HL-60/S4 (cell line): ENCODE data around the gene CSF2.

Source experiments
- in situ Hi-C: fragments of 300-500 bp; cut with MboI; formaldehyde crosslinking; loops from 2 replicates; pipeline ENCODE4 v1.14.3; 2022; ENCODE audit warnings: low sequenced_read_pairs

The CSF2 gene

GRCh38 chr5:132086277-132086794 is 12.7 kb downstream of the CSF2 start:
- in situ Hi-C loops, result no loop called here

- in situ Hi-C loops, result no loop called here
Observed at GRCh38 chr5:132087176-132087575, 13.6 kb downstream of the CSF2 start.

DNA sequence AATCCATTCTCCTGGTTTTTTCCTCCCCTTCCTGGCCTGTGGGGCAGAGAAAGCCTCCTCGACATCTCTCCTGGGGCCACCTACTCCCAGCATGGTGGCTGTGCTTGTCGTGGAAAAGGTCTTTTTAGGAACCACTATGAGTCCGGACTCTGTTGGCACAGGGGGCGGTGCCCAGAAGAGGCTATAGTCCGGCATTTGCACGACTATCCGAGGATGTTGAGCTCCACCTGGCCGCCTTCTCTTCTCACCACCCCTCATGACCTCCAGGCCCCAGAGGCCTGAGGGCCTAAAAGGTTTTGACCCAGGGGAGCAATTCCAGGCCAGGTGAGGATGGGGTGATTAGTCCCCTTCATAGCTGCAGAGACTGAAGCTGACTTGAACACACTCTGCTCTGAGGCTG is 14.1 kb downstream of the CSF2 start:
- in situ Hi-C loops, result no loop called here

- in situ Hi-C loops, result no loop called here
Observed at GRCh38 chr5:132089363-132089762, 15.8 kb downstream of the CSF2 start.

DNA sequence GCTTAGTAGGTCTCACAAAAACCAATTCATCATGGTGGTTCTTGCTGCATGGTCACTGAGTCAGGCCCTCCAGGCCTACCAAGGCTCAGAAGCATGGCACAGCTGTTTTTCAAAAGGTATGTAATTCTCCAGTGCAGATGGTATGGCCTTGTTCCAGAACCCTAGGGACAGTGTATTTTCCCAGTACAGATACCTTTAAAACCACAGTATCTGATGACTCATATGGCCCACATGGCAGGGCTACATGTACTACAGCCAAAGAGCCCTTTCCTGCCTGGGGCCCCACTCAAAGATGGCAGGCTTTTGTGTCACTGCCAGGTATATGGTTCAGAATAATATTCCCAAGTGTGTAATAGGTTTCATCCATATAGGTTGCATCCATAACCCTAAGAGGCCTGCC is 16.5 kb downstream of the CSF2 start:
- in situ Hi-C loops, result no loop called here

GRCh38 chr5:132093271-132093670 is 19.7 kb downstream of the CSF2 start:
- in situ Hi-C loops, result no loop called here

DNA sequence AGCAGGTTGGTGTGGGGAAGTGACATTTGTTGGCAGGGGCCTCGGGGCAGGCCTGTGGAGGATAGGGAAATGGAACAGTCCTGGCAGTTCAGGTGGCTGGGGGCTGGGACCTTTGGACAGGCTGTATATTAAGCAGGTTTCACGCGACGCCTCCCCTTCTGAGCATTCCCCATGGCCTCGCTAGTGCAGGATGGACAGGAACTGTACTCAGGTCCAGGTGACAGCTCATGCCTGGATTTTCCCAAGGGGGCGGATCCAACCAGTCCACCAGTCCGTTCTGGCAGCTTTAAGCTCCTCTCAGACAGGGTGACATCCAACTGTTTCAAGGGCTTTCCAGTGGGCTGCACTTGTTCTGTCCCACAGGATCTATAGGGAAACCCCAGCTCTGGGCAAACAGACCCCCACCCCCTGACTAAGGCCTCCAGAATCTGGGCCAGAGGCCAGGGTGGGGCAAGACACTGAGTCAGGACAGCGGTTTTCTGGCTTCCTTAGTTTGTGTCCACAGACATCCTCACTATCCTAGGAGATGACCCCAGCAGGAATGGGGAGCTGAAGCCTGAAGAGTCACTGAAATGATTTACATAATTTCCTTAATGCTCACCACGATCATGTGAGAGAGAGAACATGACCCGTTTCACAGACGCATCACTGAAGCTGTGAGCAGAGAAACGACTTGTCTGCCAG is 20.9 kb downstream of the CSF2 start:
- in situ Hi-C loops, result no loop called here

- in situ Hi-C loops, result no loop called here
Observed at GRCh38 chr5:132095077-132095410, 21.5 kb downstream of the CSF2 start.

DNA sequence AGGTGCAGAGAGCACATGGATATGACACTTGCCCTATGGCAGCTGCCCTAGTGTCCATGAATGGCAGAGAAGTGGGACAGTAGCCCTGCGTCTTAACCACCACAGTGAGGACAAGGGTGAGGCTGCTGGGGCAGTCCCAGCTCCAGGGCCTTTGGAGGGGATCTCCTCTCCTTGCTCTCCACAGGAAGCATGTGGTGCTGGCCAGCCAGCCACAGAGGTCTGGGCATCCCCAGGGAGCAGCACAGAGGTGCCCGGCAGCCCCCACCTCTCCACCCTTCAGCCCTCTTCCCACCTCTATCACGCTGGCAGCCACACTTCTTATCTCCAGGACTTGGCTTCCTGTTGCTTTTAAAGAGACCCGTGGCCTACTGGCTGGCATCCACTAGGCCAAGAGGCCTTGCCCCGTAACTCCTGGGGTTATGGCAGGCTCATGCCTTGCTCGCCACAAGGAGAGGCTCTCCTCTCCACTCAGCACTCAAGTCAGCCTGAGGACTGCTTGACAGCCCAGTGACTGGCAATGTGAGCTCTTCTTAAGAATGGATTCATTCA is 21.9 kb downstream of the CSF2 start:
- in situ Hi-C loops, result no loop called here

DNA sequence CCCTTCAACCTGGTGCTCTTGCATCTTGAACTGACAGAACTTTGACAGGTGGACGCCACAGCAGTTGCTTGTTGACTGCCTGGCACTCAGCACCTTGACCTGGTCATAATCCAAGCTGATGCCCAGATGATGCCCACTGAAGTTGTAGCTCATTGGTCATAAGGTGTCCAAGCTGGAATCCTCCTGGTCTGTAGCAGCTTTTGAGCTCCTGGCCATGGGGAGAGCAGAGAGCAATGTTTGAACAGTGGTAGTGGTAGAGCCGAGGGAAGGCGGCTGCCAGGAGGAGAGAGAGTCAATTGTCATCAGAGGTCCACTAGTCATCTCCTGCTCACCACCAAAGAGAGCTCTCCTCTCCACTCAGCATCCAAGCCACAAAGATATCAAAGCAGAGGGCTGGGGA is 23.3 kb downstream of the CSF2 start:
- in situ Hi-C loops, result no loop called here

GRCh38 chr5:132098151-132098594 is 24.6 kb downstream of the CSF2 start:
- in situ Hi-C loops, result no loop called here

- in situ Hi-C loops, result no loop called here
Observed at GRCh38 chr5:132098621-132099020, 25.0 kb downstream of the CSF2 start.

- in situ Hi-C loops, result no loop called here
Observed at GRCh38 chr5:132099076-132099748, 25.6 kb downstream of the CSF2 start.

DNA sequence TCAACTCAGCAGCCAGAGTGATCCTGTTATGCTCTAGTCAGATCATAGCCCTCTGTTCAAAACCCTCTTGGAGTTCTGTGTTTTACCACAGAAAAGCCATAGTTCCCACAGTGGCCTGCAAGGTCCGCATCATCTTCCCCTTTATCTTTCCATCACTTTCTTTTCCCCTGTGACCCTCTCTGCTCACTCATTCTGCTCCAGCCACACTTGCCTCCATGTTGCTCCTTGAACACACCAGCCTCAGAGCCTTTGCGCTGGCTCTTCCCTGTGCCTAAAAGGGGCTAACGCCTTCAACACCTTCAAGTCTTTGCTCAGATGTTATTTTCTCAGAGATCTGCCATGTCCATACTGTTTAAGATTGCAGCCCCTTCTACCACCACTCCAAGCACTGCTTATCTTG is 26.3 kb downstream of the CSF2 start:
- in situ Hi-C loops, result no loop called here

DNA sequence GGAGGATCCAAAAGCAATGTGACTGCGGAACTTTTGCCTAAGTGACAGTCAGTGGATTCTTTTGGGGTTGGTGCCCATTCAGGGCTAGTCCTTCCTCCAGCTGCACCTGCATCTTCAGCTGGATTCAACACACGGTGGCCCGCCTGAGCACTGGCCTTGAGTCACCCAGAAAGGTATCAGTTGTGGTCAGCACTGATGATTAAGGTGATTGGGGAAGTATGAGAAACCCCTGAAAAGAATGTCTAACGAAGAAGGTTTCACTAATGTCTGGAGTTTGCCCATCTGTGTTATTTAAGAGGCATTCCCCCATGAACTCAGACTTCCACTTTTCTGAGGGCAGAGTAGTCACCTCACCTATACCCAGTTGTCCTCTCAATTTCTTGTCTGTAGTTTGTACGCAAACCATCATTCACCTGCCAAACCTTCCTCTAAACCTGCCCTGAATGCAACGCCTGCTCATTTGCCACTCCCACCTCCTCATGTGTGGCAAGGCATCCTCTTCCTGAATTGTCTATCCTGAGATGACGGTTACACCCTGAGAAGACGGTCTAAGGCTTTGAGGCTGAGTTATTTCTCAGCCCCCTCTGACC is 27.2 kb downstream of the CSF2 start:
- in situ Hi-C loops, result no loop called here

GRCh38 chr5:132101385-132101880 is 27.8 kb downstream of the CSF2 start:
- in situ Hi-C loops, result no loop called here

GRCh38 chr5:132102101-132102701 is 28.6 kb downstream of the CSF2 start:
- in situ Hi-C loops, result no loop called here

- in situ Hi-C loops, result no loop called here
Observed at GRCh38 chr5:132102944-132103331, 29.3 kb downstream of the CSF2 start.

GRCh38 chr5:132103332-132103951 is 29.9 kb downstream of the CSF2 start:
- in situ Hi-C loops, result no loop called here

- in situ Hi-C loops, result no loop called here
Observed at GRCh38 chr5:132103969-132104391, 30.4 kb downstream of the CSF2 start.

GRCh38 chr5:132104556-132104955 is 31.0 kb downstream of the CSF2 start:
- in situ Hi-C loops, result no loop called here
